ENCODE measurements around the gene LRRC74B.
"Not testable (repeated sequence)": the region's sequence is repeated elsewhere in the genome, so short reads cannot be mapped to it uniquely, and the experiment has no call there.

Gene LRRC74B, protein sequence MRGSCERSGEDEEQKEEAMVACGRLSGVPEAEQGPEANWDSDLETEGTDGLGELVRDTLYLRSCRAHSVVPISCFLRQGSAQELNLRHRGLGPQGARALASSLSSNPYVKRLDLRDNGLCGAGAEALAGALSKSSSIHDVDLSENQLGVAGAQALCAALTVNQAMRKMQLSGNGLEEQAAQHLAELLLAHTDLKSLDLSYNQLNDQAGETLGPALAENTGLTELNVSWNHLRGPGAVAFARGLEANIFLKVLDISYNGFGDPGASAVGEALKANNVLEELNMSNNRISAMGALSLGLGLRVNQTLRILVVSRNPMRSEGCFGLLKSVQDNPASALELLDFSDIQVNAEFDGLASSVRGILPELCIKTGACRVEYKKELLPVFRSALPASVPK

DNA sequence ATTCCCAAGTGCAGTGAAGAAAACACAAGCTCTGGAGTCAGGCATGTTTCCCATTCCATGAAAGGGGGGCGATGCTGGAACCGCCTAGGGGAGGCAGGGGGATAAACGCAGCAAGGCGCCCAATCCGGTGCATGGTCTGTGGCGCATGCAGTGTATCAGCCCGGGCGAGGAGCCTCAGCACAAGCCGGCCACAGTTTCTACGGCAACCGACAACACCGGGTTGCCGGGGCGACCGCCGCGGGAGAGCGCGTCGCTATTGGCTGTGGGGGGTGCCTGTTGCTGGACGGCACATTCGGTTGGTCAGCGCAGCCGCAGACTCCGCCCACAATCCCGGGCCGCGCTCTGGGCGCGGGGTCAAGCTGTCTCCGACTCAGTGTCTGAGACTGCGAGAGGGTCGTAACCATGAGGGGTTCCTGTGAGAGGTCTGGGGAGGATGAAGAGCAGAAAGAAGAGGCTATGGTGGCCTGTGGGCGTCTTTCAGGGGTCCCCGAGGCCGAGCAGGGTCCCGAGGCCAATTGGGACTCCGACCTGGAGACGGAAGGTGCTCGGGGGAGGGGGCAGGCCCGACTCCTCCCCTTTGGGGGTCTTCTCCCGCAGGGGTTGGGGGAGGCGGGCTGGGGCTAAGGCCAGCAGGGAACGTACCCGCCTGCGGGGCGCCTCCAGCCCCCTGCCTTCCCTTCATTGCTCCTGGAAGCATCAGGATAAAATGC is at the start of gene LRRC74B:
Gene LRRC74B, plus strand, starts transcription at position 362 of the 710 bp plus-strand sequence. Its CDS starts 41 bp downstream, at position 403.
- DNase-seq, result peak; percentile 85

DNA sequence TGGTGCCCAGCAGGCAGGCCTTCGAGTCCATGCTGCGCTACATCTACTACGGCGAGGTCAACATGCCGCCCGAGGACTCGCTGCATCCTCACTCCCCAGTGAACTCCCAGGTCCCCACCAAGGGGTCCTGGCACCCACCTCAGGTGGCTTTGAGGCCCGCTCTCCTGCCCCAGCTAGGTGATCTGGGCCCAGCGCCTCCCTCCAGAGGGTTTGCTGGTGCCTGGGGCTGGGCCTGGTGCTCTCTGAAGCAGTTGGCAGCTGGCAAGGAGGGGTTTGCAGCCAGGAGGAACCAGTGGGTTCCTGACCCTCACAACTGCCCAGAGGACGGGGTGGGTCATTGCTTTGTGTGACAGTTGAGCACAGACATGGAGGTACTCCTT is 49.7 kb upstream of the LRRC74B start:
- DNase-seq, result no peak

DNA sequence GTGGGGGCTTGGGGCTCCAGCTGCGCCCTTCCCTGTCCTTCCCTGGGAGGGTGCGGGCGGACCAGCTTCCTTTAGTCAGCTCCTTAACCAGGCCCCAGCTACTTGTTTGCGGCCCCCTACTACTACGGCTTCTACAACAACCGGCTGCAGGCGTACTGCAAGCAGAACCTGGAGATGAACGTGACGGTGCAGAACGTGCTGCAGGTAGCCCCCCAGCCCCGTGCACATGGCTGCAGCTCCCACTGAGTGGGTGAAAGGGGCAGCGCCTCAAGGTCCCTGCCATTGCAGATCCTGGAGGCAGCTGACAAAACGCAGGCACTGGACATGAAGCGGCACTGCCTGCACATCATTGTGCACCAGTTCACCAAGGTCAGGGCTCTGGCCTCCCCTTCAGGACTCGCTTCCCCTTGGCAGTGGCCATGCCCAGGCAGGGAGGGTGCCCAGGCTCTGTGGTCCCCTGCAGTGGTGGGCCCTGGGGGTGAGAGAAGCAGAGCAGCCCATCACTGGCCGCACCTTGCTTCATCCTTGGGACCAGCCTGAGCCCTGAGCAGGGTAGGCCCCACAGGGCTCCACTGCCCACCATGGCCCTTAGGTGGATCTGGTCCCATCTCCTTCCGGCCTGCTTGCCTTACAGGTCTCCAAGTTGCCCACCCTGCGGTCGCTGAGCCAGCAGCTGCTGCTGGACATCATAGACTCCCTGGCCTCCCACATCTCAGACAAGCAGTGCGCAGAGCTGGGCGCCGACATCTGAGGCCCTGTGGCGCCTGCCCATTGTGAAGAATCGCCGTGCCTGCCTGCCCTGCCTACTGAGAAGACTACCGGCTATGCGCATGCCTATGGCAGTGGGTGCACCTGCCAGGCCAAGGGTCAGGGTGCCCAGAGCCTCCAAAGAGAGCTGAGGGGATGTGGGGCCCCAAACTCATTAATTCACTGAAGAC is 48.9 kb upstream of the LRRC74B start:
- DNase-seq, result no peak

DNA sequence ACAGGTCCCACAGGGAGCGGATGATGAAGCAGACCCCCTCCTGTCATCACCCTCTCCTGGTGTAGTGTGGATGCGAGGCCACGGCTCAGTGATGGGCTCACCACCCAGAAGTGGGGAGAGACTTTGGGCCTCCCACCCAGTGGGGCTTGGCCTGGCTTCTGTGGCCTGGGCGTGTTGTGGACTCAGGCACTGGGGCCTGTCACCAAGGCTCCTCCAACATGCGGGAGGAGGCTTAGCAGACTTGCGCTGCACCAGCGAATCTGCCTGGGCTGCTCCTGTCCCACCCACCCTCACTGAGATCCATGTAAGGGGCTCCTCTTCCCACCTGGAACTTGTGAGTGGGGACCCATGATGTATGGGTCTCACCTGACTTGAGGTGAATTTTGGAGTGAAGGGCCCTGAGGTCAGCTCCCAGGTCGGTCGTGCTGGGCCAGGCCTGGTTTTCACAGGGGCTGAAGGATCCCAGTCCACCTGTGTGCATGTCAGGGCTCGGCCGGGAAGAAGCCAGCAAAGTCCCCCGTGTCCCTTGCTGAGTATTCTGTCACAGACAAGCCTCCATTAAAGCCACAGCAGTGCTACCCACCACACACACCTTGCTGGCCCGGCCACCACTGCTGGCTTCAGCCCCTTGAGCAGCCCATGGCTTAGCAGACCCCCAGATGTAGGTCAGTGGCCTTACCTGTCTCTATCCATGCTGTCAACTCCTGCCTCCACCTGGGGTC is 48.0 kb upstream of the LRRC74B start:
- no peak for DNase-seq

DNA sequence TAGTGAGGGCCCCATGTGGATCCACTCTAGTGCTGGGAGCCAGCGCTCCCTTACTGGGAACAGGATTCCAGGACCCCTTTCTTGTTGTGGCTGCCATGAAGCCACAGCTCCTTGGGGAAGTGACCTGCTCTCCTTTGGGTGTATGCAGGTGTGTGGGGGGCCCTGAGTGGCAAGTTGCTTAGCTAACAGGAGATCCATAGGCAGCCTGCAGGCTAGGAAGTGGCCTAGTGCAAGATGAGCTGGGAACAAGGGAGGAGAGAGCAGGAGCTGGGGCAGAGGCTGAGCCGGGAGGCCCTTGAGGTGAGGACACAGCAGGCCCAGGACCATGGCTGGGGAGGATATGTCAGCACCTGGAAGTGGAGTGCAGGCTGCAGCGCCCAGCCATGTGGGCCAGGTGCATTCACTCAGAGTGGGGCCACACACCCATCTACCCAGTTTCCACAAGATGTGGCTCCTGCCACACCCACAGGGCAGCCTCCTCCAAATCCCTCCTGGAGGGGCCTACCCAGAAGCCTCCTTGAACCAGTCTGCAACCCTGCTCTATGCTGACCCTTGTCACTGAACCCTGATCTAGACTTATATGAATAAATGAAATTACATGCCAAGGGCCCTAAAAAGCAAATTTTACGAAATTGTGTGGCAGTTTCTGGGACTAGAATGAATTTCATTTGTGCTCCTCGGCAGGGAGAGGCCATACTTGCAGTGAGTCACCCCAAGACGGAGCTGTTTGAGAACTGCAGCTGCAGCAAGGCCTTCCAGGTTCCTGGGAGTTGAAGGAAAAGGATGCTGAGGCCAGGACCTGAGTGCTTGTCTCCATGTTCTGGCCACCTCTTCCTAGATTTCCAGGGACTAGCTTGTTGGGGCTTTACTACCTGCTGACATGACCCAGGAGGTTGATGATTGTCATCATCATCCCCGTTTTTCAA is 47.1 kb upstream of the LRRC74B start:
- DNase-seq, result no peak

DNA sequence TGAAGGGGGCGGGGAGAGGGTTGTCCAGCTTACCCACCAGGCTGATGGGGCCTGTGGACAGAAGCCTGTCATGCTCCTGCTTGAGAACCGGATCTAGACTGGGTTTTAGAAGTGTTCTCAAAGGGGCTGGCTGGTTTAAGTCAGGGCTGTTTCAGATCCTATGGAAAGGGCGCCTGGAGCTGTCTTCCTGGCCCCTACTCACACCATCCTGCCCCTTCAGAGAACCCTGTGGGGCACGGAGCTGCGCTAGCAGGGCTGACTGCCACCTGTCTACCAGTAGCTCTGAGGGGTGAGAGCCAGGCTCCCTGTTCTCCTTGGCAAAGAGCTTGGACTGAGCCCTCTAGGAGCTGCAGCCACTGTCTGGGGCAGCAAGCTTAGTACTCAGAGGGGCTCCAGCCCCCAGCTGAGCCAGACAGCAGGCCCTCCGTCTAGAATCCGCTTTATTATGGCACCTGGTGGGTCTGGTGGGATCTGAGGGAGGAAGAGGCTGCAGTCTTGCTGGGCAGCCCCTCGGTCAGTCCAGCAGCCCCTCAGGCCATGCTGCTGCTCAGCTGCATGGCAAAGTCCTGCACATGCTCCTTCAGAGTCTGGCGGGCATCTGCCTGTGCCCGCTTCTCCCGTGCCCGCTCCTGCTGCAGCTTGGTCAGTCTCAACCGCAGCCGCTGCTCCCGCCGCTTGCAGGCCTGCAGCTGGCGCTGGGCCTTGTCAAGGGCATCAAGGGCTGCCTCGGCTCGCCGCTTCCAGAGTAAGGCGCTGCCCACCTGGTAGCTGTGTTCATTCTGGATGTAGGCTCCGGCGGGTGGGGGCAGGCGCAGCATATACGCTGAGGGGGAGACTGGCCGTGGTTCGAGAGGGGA is 46.2 kb upstream of the LRRC74B start:
- DNase-seq, result no peak

DNA sequence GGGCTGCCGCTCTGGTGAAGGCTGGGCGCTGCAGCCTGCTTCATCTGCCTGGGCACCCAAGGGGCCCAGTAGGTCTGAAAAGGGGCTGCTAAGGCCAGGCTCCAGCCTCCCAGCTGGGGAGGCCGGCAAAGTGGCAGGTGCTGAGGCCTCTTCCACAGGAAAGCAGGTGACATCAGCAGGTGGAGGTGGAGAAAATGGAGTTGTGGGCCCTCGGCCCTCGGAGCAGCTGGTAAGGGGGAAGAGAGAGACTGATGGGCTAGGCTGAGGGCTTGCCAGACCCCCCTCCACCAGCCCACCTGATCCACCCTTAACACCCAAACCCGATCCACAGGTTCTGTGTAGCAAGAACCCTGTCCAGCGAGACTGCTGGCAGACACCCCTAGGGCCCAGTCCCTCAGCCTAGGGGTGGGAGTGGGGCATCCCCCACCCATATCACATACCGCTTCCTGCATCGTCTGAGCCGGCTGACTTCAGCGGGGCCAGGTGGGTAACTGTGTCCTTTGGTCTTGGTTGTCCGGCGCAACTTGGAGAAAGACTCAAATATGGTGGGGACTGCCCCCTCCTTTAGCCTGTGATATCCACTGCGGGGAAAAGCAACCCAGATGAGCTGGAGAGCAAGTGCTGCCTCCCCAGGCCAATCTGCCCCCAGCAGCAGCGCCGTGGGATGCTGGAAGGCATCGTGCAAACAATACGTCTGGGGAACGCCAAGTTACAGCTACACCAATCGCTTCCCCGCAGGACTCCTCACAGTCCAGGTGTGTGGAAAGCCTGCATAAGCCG is 45.3 kb upstream of the LRRC74B start:
- peak; percentile 41 for DNase-seq

DNA sequence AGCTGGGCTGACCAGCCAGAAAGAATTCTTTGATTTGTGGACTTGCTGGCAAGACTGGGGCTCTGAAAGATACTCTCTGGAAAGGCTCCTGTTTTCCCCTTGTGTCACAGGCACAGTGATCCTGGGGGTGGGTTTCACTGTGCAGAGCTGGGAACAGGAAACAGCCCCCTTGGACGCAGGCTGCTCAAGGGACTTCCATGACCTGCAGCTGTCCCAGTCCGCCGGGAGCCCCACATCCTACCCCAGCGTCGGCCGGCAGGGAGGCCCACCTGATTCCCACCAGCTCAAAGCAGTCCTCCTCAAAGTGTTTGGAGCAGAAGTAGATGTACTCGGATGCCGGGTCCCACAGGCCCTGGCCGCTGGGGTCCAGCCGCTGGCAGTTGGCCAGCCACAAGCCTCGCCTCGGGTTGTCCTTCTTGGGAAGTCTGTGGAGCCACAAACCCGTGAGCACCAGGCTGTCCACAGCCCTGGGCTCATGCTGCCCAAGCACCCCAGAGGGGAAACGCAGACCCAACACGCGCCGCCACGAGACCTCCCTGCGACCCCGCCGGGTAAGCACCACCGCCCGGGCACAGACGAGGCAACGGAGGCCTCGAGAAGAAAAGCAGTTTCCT is 44.7 kb upstream of the LRRC74B start:
- peak; percentile 41 for DNase-seq

DNA sequence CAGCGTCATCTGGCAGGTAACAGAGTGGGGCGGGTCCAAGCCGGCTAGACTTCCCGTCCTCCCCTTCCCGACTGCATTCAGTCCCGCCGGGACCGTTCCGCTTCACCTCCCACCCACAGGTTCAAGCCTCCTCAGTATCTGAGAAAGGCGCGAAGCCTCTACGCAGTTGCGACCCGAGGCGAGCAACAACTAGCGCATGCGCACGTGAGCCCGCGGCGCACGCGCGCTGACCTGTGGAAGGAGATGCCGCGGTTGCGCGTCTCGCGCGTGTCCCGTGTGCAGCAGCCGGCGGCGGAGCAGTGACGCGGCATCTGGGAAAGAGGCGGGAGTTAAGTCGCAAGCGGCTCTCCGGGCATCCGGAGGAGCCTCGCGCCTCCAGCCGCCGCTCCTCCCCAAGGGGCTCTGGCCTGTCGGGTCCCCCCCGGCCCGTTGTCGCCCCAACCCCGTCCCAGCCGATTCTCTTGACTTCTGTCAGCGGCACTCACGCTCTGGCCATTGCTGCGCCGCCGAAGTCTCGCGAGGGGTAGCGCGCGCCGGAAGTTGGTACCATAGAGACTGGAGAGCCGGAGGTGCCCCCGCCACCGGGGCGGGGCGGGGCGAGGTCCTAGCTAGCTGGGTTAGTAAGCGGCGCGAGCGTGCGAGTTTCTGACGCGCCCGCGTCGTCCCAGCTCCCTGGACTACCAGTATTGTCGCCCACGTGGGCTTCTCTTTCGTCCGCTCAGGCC is 44.0 kb upstream of the LRRC74B start, which contains the start of gene THAP7:
Gene THAP7, minus strand, starts transcription at position 518 of the 725 bp plus-strand sequence. Its CDS starts 207 bp downstream, at position 311.
- DNase-seq, result peak; percentile 96

DNA sequence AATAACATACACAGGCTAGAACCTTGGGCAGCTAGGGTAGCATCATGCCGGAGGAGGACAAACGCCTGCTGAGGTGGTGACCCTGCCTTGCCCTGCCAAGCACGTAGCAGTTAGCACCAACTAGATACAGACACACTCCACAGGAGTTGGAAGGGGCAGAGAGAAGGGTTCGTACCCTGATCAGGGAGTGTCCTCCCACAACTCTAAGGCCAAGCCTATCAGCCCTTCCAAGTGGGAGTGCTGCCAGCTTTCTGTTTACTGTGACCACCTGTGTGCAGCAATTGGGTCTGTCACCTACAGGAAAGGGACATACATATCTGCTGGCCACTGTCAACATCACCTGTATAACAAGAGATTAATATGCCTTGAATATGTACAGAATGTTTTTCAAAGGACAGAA is 42.0 kb upstream of the LRRC74B start:
- no peak for DNase-seq

DNA sequence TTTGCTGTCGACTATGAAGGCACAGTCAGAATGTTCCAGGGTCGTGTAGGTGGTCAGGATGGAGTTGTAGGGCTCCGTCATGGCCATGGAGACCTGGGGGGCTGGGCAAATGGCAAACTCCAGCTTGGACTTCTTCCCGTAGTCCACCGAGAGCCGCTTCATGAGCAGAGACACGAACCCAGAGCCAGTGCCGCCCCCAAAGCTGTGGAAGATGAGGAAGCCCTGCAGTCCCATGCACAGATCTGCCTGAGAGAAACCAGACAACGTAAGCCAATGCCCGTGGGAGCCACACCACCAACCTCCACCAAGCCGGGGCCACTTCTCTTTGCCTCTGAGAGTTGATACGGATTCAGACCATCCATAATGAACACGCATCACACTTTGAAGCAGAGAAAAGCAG is 36.5 kb upstream of the LRRC74B start:
- DNase-seq, result not testable (repeated sequence)

DNA sequence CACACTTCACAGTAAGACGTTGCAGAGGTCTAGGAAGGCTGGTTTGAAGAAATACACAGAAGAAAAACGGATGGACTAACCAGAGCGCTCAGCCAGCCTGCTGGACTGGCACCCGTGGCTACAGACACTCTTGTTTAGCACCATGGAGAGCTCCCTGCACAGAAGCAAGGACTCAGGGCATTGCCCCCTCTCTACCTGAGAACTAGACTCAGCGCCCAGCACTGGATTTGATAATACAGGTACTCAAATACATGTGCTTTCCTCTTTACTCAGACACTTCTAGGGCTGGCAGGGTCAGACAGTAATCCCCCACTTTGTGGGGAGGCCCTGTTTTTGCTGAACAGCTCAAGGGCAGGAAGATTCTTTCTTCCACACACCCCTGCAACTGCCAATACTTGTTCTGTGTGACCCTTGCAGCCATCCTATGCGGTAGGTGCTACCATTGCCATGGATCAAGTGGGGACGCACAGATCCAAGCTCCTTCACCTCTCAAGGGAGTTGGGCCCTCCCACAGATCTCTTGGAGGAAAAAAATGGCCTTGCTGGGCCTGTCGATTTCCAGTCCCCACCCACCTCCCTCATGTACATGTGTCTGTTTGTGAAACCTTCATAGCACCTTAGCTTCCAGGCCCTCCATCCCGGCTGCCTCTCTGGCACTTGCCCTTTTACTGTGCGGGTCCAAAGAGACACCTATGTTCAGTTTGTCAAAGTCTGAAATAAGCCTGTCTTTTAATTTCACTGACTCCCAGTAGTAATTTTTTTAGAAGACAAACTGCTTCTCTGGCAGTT is 35.9 kb upstream of the LRRC74B start:
- no peak for DNase-seq

DNA sequence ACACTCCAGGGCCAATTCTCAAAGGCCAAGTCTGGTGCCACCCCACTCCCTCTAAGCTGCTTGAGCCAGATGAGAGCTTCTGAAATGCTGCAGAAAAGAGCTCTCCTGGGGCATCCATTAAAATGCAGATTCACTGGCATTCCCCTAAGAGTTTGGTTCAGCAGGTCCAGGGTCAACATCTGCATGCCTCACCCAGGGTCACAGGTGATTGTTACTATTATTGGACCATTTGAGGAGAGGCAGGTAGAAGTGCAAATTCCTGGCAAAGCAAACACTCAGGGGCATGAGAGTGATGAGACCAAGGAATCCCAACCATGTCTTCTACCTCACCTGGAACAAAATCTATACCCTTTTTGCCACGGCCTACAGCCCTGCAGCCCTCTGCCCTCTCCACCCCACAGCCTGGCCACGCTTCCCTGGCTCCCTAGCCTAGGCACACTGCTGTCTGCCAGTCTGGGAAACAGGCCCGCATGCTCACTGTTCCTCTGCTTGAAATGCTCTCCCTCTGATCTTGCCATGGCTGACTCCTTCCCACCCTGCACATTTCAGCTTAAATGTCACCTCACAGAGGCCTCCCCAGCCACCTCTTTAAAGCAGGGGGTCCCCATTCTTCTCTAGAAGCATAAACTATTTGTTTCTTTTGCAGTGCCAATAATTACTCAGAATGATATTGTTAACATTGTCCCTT is 35.2 kb upstream of the LRRC74B start:
- DNase-seq, result no peak

DNA sequence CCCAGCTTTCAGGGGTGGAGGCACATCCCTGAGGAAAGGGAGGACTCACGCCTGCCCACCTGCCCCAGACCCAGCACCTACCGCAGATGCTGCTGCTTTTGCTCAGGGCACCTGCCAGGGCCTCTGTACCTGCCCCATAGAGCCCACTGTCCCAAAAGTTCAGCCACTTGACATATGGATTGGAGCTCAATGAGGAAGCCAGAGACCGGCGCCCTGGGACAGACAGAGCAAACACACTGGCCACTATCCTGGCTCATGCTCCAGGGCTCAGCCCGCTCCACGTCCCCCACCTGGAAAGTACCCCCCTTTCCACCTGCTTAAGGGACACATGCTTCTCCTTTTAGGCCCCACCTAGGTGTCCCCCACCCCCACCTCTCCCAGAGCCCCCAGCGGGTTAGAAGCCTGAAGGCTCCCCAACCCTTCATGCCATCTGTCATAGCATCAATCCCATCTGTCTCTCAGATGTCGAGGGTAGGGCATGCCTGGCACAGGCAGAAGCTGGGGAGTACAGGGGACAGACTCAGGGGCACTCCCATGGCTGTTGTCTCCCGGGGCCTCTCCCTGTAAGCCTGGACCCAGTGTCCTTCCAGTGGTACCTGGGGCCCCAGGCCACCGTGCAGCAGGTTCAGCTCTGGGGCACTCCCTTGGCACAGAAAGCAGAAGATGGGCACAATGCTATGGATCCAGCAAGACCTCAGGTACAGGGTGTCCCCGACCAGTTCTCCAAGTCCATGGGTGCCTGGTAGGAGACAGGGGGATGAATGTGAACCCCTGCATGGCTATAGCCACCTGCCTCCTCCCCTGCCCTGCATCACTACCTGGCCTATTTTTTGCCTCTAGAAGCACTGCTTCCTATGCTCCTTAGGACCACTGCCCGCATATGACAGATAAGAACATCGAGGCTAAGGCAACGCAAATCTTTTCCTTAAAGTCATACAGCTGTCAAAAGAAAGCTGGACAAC is 33.0 kb upstream of the LRRC74B start:
- DNase-seq, result peak; percentile 84

DNA sequence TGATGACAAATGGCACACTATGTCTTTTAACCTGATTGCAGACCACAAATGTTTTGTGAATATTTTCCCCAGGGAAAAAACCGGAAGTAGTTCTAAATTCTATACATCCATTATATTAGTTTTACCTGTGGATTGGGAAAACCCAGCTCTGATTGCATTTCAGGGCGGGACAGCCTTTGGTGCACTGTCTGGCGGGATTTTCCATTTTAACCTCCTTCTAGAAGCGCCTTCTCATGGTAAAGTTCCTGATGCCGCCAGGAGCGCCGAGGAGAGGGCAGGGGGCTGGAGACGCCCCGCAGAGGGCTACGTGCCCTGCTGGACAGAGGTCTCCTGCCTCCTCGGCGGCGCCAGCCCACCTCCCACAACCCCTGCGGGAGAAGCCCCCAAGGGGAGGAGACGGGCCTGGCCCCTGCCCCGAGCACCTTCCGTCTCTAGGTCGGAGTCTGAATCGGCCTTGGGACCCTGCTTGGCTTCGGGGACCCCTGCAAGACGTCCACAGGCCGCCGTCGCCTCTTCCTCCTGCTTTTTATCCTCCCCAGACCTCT is 32.0 kb upstream of the LRRC74B start:
- DNase-seq, result peak; percentile 58

All from NCI-H2171 treated with DMSO at 0.1 percent for 48 hours (cell line).